Progenitor cell of endocrine pancreas (in vitro differentiated cells): ENCODE measurements around the gene CACNA2D1. TPM values are rescaled to one million over a fixed set of nuclear protein-coding genes. Genes with fewer than 3 reads are reported as not detected.

Experiments used
- DNase-seq: peaks from one replicate; pipeline ENCODE4 v3.0.0; 2021; ENCODE audit warnings: low spot score; ENCODE audit not compliant: unreplicated experiment
- H3K27ac Mint-ChIP-seq: 2 replicates; pipeline ENCODE4 v1.8.0; 2021; ENCODE audit warnings: mild to moderate bottlenecking, moderate library complexity, mixed read lengths
- H3K27me3 Mint-ChIP-seq: 2 replicates; pipeline ENCODE4 v1.8.0; 2021; ENCODE audit warnings: mixed read lengths
- H3K36me3 Mint-ChIP-seq: 2 replicates; pipeline ENCODE4 v1.8.0; 2022; ENCODE audit warnings: mixed read lengths; ENCODE audit not compliant: insufficient read depth
- H3K4me1 Mint-ChIP-seq: 2 replicates; pipeline ENCODE4 v1.8.0; 2021; ENCODE audit warnings: low read depth, mixed read lengths
- H3K4me3 Mint-ChIP-seq: 2 replicates; pipeline ENCODE4 v1.8.0; 2021; ENCODE audit warnings: low read depth, mild to moderate bottlenecking, moderate library complexity, mixed read lengths
- H3K9me3 Mint-ChIP-seq: 2 replicates; pipeline ENCODE4 v1.8.0; 2021; ENCODE audit warnings: low read depth, mixed read lengths
- CTCF ChIP-seq: fragments of 200-600 bp; sonication (generic); IDR thresholded peaks from one replicate; pipeline ENCODE4 v1.5.0; 2021; ENCODE audit warnings: antibody characterized with exemption, mild to moderate bottlenecking; ENCODE audit not compliant: unreplicated experiment
- total RNA-seq: library from RNA; stranded (reverse); gene quantifications from 2 replicates; pipeline ENCODE4 v1.2.1, GENCODE V29; 2021

The CACNA2D1 gene
- total RNA-seq, 1 donor from 2014 or later: 25.1 TPM

- Mint-ChIP-seq H3K4me1 (peaks cover 11% of the 10 kb centered on the region), H3K27me3 (no peaks in the 10 kb centered on the region), H3K9me3 (no peaks in the 10 kb centered on the region), H3K36me3 (no peaks in the 10 kb centered on the region), H3K4me3 (no peak overlapping the region), H3K27ac (no peak overlapping the region)
- no peak for DNase-seq
- no peak for TF ChIP-seq CTCF
Observed at GRCh38 chr7:82166260-82167015, 277.1 kb downstream of the CACNA2D1 start.

- no peak overlapping the region for H3K4me3 Mint-ChIP-seq
- H3K9me3 Mint-ChIP-seq: no peaks in the 10 kb centered on the region
- H3K4me1 Mint-ChIP-seq: peaks cover 11% of the 10 kb centered on the region
- no peak for TF ChIP-seq CTCF
- no peaks in the 10 kb centered on the region for H3K36me3 Mint-ChIP-seq
- no peak for DNase-seq
- H3K27me3 Mint-ChIP-seq: no peaks in the 10 kb centered on the region
- H3K27ac Mint-ChIP-seq: no peak overlapping the region
Observed at GRCh38 chr7:82164813-82165212, 278.8 kb downstream of the CACNA2D1 start.

- peaks cover 11% of the 10 kb centered on the region for H3K4me1 Mint-ChIP-seq
- H3K4me3 Mint-ChIP-seq: no peak overlapping the region
- no peak overlapping the region for H3K27ac Mint-ChIP-seq
- DNase-seq: no peak
- TF ChIP-seq CTCF: no peak
- H3K9me3 Mint-ChIP-seq: no peaks in the 10 kb centered on the region
- H3K36me3 Mint-ChIP-seq: no peaks in the 10 kb centered on the region
- H3K27me3 Mint-ChIP-seq: no peaks in the 10 kb centered on the region
Observed at GRCh38 chr7:82164410-82164809, 279.2 kb downstream of the CACNA2D1 start.

- no peak overlapping the region for H3K27ac Mint-ChIP-seq
- H3K9me3 Mint-ChIP-seq: no peaks in the 10 kb centered on the region
- no peaks in the 10 kb centered on the region for H3K27me3 Mint-ChIP-seq
- no peaks in the 10 kb centered on the region for H3K36me3 Mint-ChIP-seq
- TF ChIP-seq CTCF: no peak
- H3K4me1 Mint-ChIP-seq: peaks cover 14% of the 10 kb centered on the region
- no peak for DNase-seq
- no peak overlapping the region for H3K4me3 Mint-ChIP-seq
Observed at GRCh38 chr7:82163586-82163985, 280.0 kb downstream of the CACNA2D1 start.

- no peak for DNase-seq
- Mint-ChIP-seq H3K4me3 (no peak overlapping the region), H3K27me3 (no peaks in the 10 kb centered on the region), H3K9me3 (no peaks in the 10 kb centered on the region), H3K36me3 (no peaks in the 10 kb centered on the region), H3K27ac (no peak overlapping the region), H3K4me1 (peaks cover 16% of the 10 kb centered on the region)
- TF ChIP-seq CTCF: no peak
Observed at GRCh38 chr7:82162289-82162688, 281.3 kb downstream of the CACNA2D1 start.
